HepG2 (cell line): Measurements from ENCODE around the gene GPC2. TPM values are rescaled to one million over a fixed set of nuclear protein-coding genes. Genes with fewer than 3 reads are reported as not detected.

ENCODE experiments used
- BATF2 ChIP-seq: sonication (generic); formaldehyde crosslinking; IDR thresholded peaks from 2 replicates; pipeline ENCODE4 v1.8.0; 2022; ENCODE audit warnings: mild to moderate bottlenecking, missing genetic modification reagents, moderate library complexity
- FOXP1 ChIP-seq, 2 experiments: fragments of 450-650 bp in 1 of 2; IDR thresholded peaks; 2 replicates each; pipeline ENCODE4 v1.6.1; 2017 to 2018; ENCODE audit warnings: antibody characterized with exemption in 1 of 2
- HES4 ChIP-seq: sonication (generic); formaldehyde crosslinking; IDR thresholded peaks from 2 replicates; pipeline ENCODE4 v1.9.0; 2021; ENCODE audit warnings: mild to moderate bottlenecking, missing genetic modification reagents, borderline replicate concordance
- NFE2 ChIP-seq: sonication (generic); formaldehyde crosslinking; IDR thresholded peaks from 2 replicates; pipeline ENCODE4 v1.4.0; 2020; ENCODE audit warnings: missing genetic modification reagents
- NR2F6 ChIP-seq, 2 experiments: IDR thresholded peaks; 2 replicates each; pipeline ENCODE4 v1.6.1; 2016; ENCODE audit warnings: antibody characterized with exemption in 1 of 2, mild to moderate bottlenecking in 1 of 2
- PHF21A ChIP-seq: sonication (generic); formaldehyde crosslinking; IDR thresholded peaks from 2 replicates; pipeline ENCODE4 v1.5.0; 2020; ENCODE audit warnings: mild to moderate bottlenecking, missing genetic modification reagents
- SIX4 ChIP-seq: sonication (generic); formaldehyde crosslinking; IDR thresholded peaks from 2 replicates; pipeline ENCODE4 v1.4.0; 2020; ENCODE audit warnings: missing genetic modification reagents
- SOX13 ChIP-seq, 3 experiments: fragments of 450-650 bp in 1 of 3; sonication (generic) in 1 of 3; formaldehyde crosslinking in 1 of 3; IDR thresholded peaks in 2 of 3; conservative IDR thresholded peaks in 1 of 3; 2 replicates each; pipeline versions ENCODE4 v1.5.0 to v1.6.1; 2016 to 2020; ENCODE audit warnings: antibody characterized with exemption in 1 of 3, mild to moderate bottlenecking in 1 of 3, missing compliant biosample characterization in 1 of 3, missing genetic modification reagents in 1 of 3, moderate library complexity in 1 of 3
- STAT6 ChIP-seq: sonication (generic); formaldehyde crosslinking; IDR thresholded peaks from 2 replicates; pipeline ENCODE4 v1.4.0; 2020; ENCODE audit warnings: missing genetic modification reagents, mild to moderate bottlenecking, borderline replicate concordance
- THAP8 ChIP-seq: sonication (generic); formaldehyde crosslinking; IDR thresholded peaks from 2 replicates; pipeline ENCODE4 v1.5.1; 2020; ENCODE audit warnings: missing genetic modification reagents, mild to moderate bottlenecking, borderline replicate concordance
- XBP1 ChIP-seq: sonication (generic); formaldehyde crosslinking; IDR thresholded peaks from 2 replicates; pipeline ENCODE4 v1.5.0; 2020; ENCODE audit warnings: missing genetic modification reagents
- ZBTB38 ChIP-seq: sonication (generic); formaldehyde crosslinking; IDR thresholded peaks from 2 replicates; pipeline ENCODE4 v1.5.1; 2020; ENCODE audit warnings: mild to moderate bottlenecking, missing genetic modification reagents
- ZBTB8A ChIP-seq: sonication (generic); formaldehyde crosslinking; IDR thresholded peaks from 2 replicates; pipeline ENCODE4 v1.4.0; 2020; ENCODE audit warnings: mild to moderate bottlenecking, low read depth, missing genetic modification reagents, borderline replicate concordance
- ZC3H13 ChIP-seq: sonication (generic); formaldehyde crosslinking; IDR thresholded peaks from 2 replicates; pipeline ENCODE4 v1.8.1; 2023; ENCODE audit warnings: mild to moderate bottlenecking, missing genetic modification reagents, moderate library complexity
- ZFP1 ChIP-seq: IDR thresholded peaks from 2 replicates; pipeline ENCODE4 v1.6.1; 2016
- ZIK1 ChIP-seq: sonication (generic); formaldehyde crosslinking; IDR thresholded peaks from 2 replicates; pipeline ENCODE4 v1.5.0; 2020; ENCODE audit warnings: mild to moderate bottlenecking, low read depth, missing genetic modification reagents, borderline replicate concordance
- ZNF629 ChIP-seq: sonication (generic); formaldehyde crosslinking; conservative IDR thresholded peaks from 2 replicates; pipeline ENCODE4 v1.5.0; 2020; ENCODE audit warnings: missing genetic modification reagents
- ZNF766 ChIP-seq: sonication (generic); formaldehyde crosslinking; IDR thresholded peaks from 2 replicates; pipeline ENCODE4 v1.5.0; 2020; ENCODE audit warnings: missing genetic modification reagents, borderline replicate concordance
- ZNF768 ChIP-seq: sonication (generic); formaldehyde crosslinking; IDR thresholded peaks from 2 replicates; pipeline ENCODE4 v1.4.0; 2020; ENCODE audit warnings: missing genetic modification reagents
- ZSCAN21 ChIP-seq: sonication (generic); formaldehyde crosslinking; IDR thresholded peaks from 2 replicates; pipeline ENCODE4 v1.8.0; 2022; ENCODE audit warnings: mild to moderate bottlenecking, missing genetic modification reagents, moderate library complexity, borderline replicate concordance
- polyA plus RNA-seq, 8 experiments: library from polyadenylated mRNA; depleted of rRNA in 3 of 8; stranded (reverse) in 7 of 8; unstranded in 1 of 8; fragments of >200 nt; fragmentation: Illumina TruSeq in 4 of 8; extraction: Trizol in 4 of 8; gene quantifications; 2 replicates each; pipeline versions ENCODE4 v1.2.1 to v1.2.3, GENCODE V29; 2011 to 2016; ENCODE audit warnings: low read depth in 4 of 8, missing spikeins in 1 of 8, mixed read lengths in 1 of 8; ENCODE audit not compliant: insufficient read depth in 1 of 8
- total RNA-seq, 5 experiments: library from RNA; depleted of rRNA; stranded (reverse); fragments of >200 nt; fragmentation: Illumina TruSeq; extraction: Trizol; gene quantifications; 2 replicates each; pipeline ENCODE4 v1.2.3, GENCODE V29; 2016; ENCODE audit warnings: low read depth in 1 of 5
- TF ChIP-seq, protein P1 (sequence below): sonication (generic); formaldehyde crosslinking; IDR thresholded peaks from 2 replicates; pipeline ENCODE4 v1.4.0; 2020; ENCODE audit warnings: missing genetic modification reagents, borderline replicate concordance

Gene GPC2
- total and polyA plus RNA-seq, 2 of the 13 experiments (the other 11 are each of a cell fraction or from before 2014, with no cell fraction given) = 0.64 to 0.78 TPM

- 0 out of 2 replicates have a peak, but pooled peaks have one; percentile 38 for TF ChIP-seq ZIK1 (CRISPR knock-in tag)
- 0 out of 2 replicates have a peak, but pooled peaks have one; percentile 10 for TF ChIP-seq ZBTB38 (CRISPR knock-in tag)
- TF ChIP-seq NR2F6 (IDR thresholded peaks at IDR 0.05) = no peak
- TF ChIP-seq NR2F6 (CRISPR knock-in tag; IDR thresholded peaks at IDR 0.05) = peak; percentile 3; the same call in 1 of the 2 replicates
- TF ChIP-seq THAP8 (CRISPR knock-in tag) = peak; percentile 52; the same call in 1 of the 2 replicates
- TF ChIP-seq ZNF768 (CRISPR knock-in tag) = peak; percentile 8; the same call in 1 of the 2 replicates
- no peak for TF ChIP-seq NFE2 (CRISPR knock-in tag)
- peak; percentile 79; the same call in 1 of the 2 replicates for TF ChIP-seq HES4 (CRISPR knock-in tag)
- TF ChIP-seq ZSCAN21 (CRISPR knock-in tag) = peak; percentile 22; the same call in 1 of the 2 replicates
- TF ChIP-seq ZNF766 = 0 out of 2 replicates have a peak, but pooled peaks have one; percentile 8
- TF ChIP-seq SIX4 (CRISPR knock-in tag) = 0 out of 2 replicates have a peak, but pooled peaks have one; percentile 11
- no peak for TF ChIP-seq PHF21A (CRISPR knock-in tag)
- TF ChIP-seq SOX13 (IDR thresholded peaks at IDR 0.05) = no peak
- 0 out of 4 replicates have a peak, but pooled peaks of 1 of the 2 experiments have one; percentile 3 for TF ChIP-seq SOX13 (CRISPR knock-in tag; conservative IDR thresholded peaks at IDR 0.05 in 1 of 2, IDR thresholded peaks at IDR 0.05 in 1 of 2)
- no peak for TF ChIP-seq ZFP1 (CRISPR knock-in tag)
- TF ChIP-seq, protein P1, sequence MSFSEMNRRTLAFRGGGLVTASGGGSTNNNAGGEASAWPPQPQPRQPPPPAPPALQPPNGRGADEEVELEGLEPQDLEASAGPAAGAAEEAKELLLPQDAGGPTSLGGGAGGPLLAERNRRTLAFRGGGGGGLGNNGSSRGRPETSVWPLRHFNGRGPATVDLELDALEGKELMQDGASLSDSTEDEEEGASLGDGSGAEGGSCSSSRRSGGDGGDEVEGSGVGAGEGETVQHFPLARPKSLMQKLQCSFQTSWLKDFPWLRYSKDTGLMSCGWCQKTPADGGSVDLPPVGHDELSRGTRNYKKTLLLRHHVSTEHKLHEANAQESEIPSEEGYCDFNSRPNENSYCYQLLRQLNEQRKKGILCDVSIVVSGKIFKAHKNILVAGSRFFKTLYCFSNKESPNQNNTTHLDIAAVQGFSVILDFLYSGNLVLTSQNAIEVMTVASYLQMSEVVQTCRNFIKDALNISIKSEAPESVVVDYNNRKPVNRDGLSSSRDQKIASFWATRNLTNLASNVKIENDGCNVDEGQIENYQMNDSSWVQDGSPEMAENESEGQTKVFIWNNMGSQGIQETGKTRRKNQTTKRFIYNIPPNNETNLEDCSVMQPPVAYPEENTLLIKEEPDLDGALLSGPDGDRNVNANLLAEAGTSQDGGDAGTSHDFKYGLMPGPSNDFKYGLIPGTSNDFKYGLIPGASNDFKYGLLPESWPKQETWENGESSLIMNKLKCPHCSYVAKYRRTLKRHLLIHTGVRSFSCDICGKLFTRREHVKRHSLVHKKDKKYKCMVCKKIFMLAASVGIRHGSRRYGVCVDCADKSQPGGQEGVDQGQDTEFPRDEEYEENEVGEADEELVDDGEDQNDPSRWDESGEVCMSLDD = no peak
- no peak for TF ChIP-seq FOXP1 (IDR thresholded peaks at IDR 0.05)
- no peak for TF ChIP-seq FOXP1 (CRISPR knock-in tag; IDR thresholded peaks at IDR 0.05)
- TF ChIP-seq ZNF629 = peak; percentile 93
- TF ChIP-seq XBP1 (CRISPR knock-in tag) = no peak
- no peak for TF ChIP-seq ZC3H13 (CRISPR knock-in tag)
- TF ChIP-seq BATF2 (CRISPR knock-in tag) = peak; percentile 5; the same call in 1 of the 2 replicates
- TF ChIP-seq STAT6 (CRISPR knock-in tag) = 0 out of 2 replicates have a peak, but pooled peaks have one; percentile 20
- no peak for TF ChIP-seq ZBTB8A (CRISPR knock-in tag)
- TF ChIP-seq, all 625 proteins: peak for 45
Observed at GRCh38 chr7:100126239-100126930, 50.8 kb downstream of the GPC2 start (continued).
